ENCODE results near the gene CRTAP. TPM values are rescaled to one million over a fixed set of nuclear protein-coding genes. Genes with fewer than 3 reads are reported as not detected.

CRTAP gene
- total RNA-seq, 6 experiments from 2014 or later, result 33.1 to 54.9 (median 46.8) TPM

GRCh38 chr3:33130144-33130543 is 16.3 kb downstream of the CRTAP start:
- H3K27ac ChIP-seq, result no peak overlapping the region
- no peaks in the 10 kb centered on the region for H3K9me3 ChIP-seq
- DNase-seq, result no peak
- no peaks in the 10 kb centered on the region for H3K27me3 ChIP-seq
- TF ChIP-seq, protein P1, sequence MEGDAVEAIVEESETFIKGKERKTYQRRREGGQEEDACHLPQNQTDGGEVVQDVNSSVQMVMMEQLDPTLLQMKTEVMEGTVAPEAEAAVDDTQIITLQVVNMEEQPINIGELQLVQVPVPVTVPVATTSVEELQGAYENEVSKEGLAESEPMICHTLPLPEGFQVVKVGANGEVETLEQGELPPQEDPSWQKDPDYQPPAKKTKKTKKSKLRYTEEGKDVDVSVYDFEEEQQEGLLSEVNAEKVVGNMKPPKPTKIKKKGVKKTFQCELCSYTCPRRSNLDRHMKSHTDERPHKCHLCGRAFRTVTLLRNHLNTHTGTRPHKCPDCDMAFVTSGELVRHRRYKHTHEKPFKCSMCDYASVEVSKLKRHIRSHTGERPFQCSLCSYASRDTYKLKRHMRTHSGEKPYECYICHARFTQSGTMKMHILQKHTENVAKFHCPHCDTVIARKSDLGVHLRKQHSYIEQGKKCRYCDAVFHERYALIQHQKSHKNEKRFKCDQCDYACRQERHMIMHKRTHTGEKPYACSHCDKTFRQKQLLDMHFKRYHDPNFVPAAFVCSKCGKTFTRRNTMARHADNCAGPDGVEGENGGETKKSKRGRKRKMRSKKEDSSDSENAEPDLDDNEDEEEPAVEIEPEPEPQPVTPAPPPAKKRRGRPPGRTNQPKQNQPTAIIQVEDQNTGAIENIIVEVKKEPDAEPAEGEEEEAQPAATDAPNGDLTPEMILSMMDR (IDR thresholded peaks at IDR 0.05), result no peak
- no peak for TF ChIP-seq POLR2A (IDR thresholded peaks at IDR 0.05)
- ATAC-seq, result no peak
- no peaks in the 10 kb centered on the region for H3K4me1 ChIP-seq
- peaks cover 0 to 56% (median 15%) of the 10 kb centered on the region in 4 donors for H3K36me3 ChIP-seq
- H3K4me3 ChIP-seq, result no peak overlapping the region
- intact Hi-C loops (cut with DNase I), result loop anchor here in 1 of 2 donors (10.0 kb wide), 1 partner anchor 245 kb away; no protein-coding TSS in a partner anchor
- 55% methylated on average over 2 of the region's 2 CpGs for WGBS (ENCODE audit: insufficient coverage, low coverage, low lambda C conversion rate, missing lambda C conversion rate)

- H3K36me3 ChIP-seq, result peaks cover 0 to 55% (median 14%) of the 10 kb centered on the region in 4 donors
- WGBS (ENCODE audit: insufficient coverage, low coverage, low lambda C conversion rate, missing lambda C conversion rate), result 13% methylated on average over 6 of the region's 6 CpGs
- intact Hi-C loops (cut with DNase I), result loop anchor here in 1 of 2 donors (10.0 kb wide), 1 partner anchor 243 kb away; no protein-coding TSS in a partner anchor
- H3K27ac ChIP-seq, result no peak overlapping the region
- no peak overlapping the region for H3K4me3 ChIP-seq
- no peaks in the 10 kb centered on the region for H3K4me1 ChIP-seq
- no peaks in the 10 kb centered on the region for H3K9me3 ChIP-seq
- no peaks in the 10 kb centered on the region for H3K27me3 ChIP-seq
- ATAC-seq (peak; percentile 87 to 97 (median 92)), DNase-seq (no peak)
- no peak for TF ChIP-seq POLR2A (IDR thresholded peaks at IDR 0.05)
- TF ChIP-seq, protein P1 (IDR thresholded peaks at IDR 0.05), result peak; percentile 72 to 78 (median 76)
These were observed 17.7 kb downstream of the CRTAP start for GRCh38 chr3:33131331-33132018.

- intact Hi-C loops (cut with DNase I), result loop anchor here in 1 of 2 donors (10.0 kb wide), 1 partner anchor 243 kb away; no protein-coding TSS in a partner anchor
- Histone ChIP-seq H3K36me3 (peaks cover 0 to 54% (median 14%) of the 10 kb centered on the region in 4 donors), H3K27me3 (no peaks in the 10 kb centered on the region), H3K4me3 (no peak overlapping the region), H3K4me1 (no peaks in the 10 kb centered on the region), H3K9me3 (no peaks in the 10 kb centered on the region), H3K27ac (no peak overlapping the region)
- whole genome bisulfite sequencing (ENCODE audit: insufficient coverage, low coverage, low lambda C conversion rate, missing lambda C conversion rate), result no CpG with 5 or more reads among the region's 1 CpG
- DNase-seq (no peak), ATAC-seq (peak in 1 of 4 donors; percentile 18)
- TF ChIP-seq POLR2A (IDR thresholded peaks at IDR 0.05), result no peak
- TF ChIP-seq, protein P1 (IDR thresholded peaks at IDR 0.05), result no peak
These were observed 18.2 kb downstream of the CRTAP start for GRCh38 chr3:33132019-33132360.

DNA sequence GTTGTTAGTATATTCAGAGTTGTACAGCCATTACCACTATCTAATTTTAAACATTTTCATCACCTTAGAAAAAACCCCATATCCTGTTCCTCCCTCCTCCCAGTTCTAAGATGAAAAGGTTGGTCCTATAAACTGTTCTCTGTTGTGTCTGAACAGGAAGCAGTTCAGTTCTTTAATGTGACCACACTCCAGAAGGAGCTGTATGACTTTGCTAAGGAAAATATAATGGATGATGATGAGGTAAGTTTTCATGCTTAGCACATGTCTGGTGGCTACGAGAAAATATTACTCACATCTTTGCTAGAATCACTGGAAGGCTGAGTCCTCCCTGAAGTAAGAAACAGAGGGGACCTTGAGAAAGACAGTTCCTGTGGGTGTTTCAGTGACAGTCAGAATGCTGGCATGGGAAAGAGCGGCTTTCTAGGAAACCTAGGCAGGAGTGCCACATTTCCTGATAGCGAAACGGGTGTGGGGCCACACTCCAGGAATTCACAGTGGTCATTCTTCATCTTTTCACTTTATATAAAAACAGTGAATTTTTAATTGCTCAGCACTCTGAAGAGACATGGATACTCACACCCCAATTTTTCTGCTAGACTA is 20.3 kb downstream of the CRTAP start:
- Histone ChIP-seq H3K4me3 (no peak overlapping the region), H3K36me3 (peaks cover 0 to 47% (median 14%) of the 10 kb centered on the region in 4 donors), H3K4me1 (no peaks in the 10 kb centered on the region), H3K27me3 (no peaks in the 10 kb centered on the region), H3K27ac (no peak overlapping the region), H3K9me3 (no peaks in the 10 kb centered on the region)
- ATAC-seq, result no peak
- TF ChIP-seq POLR2A (IDR thresholded peaks at IDR 0.05), result no peak
- TF ChIP-seq, protein P1 (IDR thresholded peaks at IDR 0.05), result no peak
- 85% methylated on average over 3 of the region's 4 CpGs for WGBS (ENCODE audit: insufficient coverage, low coverage, low lambda C conversion rate, missing lambda C conversion rate)
- intact Hi-C loops (cut with DNase I), result loop anchor here in 1 of 2 donors (10.0 kb wide), 1 partner anchor 241 kb away; no protein-coding TSS in a partner anchor
- no peak for DNase-seq

Data from right lobe of liver (tissue), 6 donors.